NOMO-1 treated with DMSO at 0.1 percent for 48 hours (cell line): ENCODE data around the gene BRAF.
"Not testable (repeated sequence)": the region's sequence is repeated elsewhere in the genome, so short reads cannot be mapped to it uniquely, and the experiment has no call there.

Source experiments
- DNase-seq: peaks from one replicate; lab custom pipeline; 2025; ENCODE audit not compliant: unreplicated experiment; lab: John Stamatoyannopoulos, UW

BRAF gene

DNA sequence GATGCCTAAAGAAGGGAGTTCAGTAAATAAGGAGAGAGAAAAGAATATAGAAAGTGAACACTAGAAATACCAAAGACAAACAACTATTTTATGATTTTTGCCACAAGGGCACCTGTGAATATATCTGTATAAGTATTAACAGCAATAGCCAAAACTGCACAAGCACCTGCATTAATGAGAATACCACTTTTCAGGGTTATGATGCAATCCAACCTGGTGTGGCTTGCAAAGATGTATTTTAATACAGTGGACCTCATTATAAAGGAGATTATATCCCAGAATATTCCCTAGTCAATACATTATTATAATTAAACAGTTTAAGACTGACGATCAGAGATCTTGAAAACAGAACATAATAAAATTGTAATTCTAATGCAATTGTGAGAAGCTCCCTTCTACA, 4.0 kb downstream of the BRAF start:
- DNase-seq, result no peak

DNA sequence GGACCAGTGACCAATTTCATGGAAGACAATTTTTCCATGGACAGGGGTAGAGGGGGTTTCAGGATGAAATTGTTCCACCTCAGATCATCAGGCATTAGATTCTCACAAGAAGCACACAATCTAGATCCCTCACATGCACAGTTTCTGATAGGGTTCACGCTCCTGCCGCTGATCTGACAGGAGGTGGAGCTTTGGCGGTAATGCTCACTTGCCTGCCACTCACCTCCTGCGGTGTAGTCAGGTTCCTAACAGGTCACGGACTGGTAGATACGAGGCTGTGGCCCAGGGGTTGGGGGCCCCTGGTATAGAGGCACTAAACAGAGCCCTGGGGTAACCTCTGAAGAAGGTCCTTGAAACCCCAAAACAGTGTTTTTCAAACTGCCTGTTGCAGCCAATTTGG, 6.5 kb downstream of the BRAF start:
- DNase-seq, result no peak

DNA sequence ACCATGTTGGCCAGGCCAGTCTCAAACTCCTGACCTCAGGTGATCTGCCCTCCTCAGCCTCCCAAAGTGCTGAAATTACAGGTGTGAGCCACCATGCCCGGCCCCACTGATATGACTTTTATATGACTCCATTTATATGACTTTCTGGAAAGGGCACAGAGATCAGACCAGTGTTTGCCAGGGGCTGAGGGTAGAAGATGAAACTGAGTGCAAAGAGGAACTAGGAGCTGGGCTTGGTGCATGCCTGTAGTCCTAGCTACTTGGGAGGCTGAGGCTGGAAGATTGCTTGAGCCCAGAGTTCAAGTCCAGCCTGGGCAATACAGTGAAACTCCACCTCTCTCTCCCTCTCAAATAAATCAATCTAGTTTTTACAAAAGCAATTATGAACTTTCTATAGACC, 7.5 kb downstream of the BRAF start:
- no peak for DNase-seq

DNA sequence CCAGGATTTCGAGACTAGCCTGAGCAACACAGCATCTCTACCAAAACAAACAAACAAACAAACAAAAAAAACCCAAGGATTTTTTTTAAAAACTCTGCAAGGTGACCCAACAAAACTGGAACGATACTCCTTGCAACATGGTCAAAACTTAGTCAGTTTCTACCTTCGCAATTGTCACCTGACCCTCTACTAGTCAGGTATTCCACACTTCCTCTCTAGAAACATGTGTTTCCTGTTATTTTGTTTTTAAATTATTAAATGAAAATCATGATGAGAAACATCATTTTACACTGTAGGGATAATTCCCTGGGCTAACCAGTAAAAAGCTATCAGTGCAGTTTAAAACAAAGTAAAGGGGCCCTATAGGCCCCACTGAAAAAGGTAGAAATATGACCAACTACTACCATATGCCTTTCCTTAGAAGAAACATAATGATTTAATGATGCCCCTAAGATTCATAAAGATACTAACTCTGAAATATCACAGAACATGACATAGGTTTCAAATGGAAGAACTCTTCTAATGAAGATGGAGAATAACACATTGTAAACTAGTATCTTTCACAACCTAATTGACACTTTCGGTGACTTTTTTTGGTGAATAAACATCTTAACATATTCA, 8.7 kb downstream of the BRAF start:
- DNase-seq, result no peak

DNA sequence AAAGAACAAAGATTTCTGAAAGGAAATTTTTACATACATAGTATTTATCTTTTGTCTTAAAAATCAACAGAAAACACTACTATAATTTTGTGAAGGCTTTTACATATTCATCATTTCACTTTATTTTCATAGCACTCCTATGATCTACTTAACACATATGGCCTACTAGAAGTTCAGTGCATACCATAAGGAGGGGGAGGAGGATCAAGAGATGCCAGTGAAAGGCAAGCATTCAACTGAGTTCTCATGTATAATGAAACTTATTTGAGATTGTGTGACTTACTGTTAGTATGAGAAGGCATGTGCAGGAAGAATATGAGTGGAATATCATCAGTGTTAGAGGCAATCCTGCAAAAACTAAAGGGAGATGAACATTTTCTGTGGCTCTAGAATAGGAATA, 10.6 kb downstream of the BRAF start:
- DNase-seq, result no peak

DNA sequence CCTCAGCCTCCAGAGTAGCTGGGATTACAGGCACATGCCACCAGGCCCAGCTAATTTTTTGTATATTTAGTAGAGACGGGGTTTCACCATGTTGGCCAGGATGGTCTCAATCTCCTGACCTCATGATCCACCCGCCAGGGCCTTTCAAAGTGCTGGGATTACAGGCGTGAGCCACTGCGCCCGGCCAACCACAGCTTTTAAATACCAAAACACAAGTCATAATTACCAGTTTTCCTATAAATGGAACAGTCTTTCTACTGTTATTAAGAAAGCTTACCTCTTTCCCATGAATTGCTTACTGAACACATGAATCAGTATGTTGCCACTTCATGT, 11.2 kb downstream of the BRAF start:
- not testable (repeated sequence) for DNase-seq

DNA sequence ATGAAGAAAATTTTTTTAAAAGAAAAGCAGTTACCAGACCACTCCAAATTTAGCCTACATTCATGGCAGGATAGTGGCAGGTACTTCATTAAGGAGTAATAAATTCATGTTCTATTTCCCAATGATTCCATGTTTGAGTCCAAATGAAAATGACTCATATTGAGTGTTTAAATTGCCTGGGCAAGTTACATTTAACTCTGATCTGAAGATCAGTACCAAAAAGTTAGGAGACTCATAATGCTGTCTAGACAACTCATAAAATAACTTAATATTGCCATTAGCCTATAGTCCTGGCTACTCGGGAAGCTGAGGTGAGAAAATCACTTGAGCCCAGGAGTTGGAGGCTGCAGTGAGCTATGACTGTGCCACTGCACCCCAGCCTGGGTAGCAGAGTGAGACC, 13.0 kb downstream of the BRAF start:
- no peak for DNase-seq

DNA sequence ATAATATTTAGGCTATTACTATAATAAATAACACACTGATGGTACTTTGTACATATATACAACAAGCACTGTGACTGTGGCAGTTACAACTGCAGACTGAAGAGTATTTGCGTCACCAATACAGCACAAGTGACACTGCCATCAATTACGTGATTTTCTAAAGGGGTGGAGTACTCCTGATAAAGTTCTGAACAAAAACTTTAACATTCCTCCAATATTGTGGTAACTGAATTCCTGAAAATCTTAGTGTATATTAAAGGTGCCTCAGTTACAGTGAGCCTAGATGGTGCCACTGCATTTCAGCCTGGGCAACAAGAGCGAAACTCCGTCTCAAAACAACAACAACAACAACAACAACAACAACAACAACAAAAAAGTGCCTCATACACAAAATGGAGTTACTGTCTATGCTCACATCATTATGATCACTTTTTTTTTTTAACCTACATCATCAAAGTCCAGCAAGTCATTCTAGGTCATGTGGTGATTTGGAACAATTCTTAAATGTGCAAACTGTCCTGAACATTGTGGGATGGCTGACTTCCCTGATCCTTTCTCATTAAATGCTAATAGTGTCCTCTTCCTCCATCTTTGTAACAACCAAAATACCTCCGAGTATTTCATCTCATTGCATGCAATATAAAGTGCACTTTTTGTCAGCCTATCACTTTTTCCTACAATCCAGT, 15.1 kb downstream of the BRAF start:
- no peak for DNase-seq

DNA sequence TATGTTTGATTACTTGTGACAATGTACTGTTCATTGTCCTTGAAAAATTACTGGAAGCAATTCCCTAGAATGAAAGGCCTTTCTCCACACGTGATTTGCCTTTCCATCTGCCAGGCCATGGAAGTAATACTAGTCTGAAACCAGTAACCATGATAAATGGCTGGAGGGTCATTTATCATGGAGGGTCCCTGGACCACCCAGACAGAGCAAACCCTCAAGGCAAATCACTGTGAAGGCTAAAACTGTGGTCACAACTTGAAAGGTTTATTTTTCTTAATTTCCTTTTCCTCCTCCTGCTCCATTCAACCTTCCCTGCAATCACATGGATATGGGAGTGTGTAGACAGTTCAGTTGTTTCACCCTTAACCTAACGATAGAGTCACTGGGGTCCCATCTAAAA, 16.4 kb downstream of the BRAF start:
- no peak for DNase-seq

DNA sequence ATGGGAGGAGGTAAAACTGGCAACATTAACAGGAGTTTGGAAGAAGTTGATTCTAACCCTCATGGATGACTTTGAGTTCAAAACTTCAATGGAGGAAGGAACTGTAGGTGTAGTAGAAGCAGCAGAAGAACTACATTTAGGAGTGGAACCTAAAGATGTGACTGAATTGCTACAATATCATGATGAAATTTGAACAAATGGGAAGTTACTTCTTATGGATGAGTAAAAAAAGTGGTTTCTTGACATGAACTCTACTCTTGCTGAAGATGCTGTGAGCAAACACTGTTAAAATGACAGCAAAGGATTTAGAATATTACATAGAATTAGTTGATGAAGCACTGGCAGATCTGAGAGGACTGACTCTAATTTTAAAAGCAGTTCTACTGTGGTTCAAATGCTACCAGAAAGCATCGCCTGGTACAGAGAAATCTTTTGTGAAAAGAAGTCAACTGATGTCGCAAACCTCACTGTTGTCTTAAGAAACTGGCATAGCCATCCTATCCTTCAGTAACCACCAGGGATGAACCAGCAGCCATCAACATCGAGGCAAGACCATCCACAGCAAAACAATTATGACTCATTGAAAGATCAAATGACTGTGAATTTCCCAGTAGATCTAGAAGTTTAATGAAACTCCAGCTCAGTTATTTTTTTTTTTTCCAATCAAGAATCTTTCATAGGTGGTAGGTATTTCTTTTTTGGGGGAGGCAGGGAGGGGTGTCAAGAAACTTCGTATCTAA, 20.8 kb downstream of the BRAF start:
- no peak for DNase-seq

DNA sequence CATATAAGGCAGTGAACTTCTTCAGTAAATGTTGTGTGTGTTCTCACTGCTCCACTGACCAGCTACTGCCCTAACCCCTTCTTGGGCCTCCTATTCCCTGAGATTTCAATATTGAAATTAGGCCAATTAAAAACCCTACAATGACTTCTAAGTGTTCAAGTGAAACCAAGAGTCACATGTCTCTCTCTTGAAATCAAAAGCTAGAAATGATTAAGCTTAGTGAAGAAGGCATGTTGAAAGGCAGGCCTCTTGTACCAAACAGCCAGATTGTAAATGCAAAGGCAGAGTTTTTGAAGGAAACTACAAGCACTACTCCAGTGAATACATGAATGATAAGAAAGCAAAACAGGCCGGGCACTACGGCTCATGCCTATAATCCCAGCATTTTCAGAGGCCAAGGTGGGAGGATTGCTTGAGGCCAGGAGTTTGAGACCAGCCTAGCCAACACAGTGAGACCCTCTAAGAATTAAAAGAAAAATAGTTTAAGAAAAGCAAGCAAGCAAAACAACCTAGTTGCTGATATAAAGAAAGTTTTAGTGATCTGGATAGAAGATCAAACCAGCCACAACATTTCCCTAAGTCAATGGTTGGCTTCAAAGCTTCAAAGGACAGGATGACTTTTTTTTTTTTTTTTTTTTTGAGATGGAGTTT, 22.3 kb downstream of the BRAF start:
- no peak for DNase-seq

DNA sequence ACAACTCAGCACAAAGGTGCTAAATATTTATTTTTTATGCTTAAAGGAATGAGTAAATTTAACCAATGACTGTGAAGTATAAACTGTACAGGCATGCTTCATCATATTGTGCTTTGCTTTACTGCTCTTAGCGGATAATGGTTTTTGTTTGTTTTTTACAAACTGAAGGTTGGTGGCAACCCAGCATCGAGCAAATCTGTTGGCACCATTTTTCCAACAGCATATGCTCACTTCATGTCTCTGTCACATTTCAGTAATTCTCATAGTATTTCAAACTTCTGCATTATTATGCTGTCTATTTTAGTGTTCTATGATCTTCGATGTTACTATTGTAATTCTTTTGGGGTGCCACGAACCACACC, 22.8 kb downstream of the BRAF start:
- DNase-seq, result no peak

DNA sequence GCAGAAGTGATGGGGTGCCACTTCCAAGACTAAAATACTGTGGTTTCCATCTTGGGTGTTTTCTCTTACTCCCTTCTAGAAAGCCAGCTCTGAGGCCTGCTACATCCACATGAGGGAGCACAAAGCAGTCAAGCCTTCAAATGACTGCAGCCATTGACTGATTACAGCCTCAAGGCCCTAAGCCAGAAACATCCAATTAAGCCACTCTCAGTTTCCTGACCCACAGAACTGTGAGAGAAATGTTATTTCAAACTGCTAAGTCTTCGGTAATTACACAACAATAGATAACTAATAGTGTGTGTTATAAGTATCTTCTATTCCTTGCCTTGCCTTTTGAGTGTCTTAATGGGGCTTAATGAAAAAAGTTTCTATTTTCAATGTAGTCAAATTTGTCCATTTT, 24.8 kb downstream of the BRAF start:
- DNase-seq, result no peak

DNA sequence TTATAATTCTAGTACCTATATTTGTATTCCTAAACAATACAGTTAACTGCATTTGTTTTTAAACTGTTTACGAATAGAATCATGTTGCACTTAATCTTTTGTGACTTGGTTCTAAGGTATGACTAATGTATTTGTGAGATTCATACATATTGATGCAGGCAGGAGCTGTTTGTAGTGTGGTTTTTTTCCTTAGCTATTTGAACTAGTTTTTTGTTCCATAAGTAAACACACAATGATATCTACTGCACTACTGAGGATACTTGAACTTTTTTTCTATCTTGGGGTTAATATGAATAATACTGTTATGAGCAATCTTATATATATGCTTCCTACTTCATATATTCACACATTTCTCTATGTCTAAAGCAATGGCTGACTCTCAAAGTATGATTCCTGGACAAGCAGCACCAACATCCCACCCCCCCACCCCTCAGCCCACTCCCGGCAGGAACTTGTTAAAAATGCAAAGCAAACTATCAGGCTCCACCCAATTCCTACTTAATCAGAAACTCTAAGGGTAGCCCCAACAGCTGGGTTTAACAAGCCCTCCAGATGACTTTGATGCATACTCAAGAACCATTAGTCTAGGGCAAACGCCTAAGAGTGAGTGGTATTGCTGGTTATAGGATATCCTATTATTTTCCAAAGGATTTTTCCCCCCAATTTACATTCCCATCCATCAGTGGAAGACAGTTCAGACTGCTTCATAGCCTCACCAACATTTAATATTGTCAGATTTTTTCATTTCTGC, 25.8 kb downstream of the BRAF start:
- no peak for DNase-seq

DNA sequence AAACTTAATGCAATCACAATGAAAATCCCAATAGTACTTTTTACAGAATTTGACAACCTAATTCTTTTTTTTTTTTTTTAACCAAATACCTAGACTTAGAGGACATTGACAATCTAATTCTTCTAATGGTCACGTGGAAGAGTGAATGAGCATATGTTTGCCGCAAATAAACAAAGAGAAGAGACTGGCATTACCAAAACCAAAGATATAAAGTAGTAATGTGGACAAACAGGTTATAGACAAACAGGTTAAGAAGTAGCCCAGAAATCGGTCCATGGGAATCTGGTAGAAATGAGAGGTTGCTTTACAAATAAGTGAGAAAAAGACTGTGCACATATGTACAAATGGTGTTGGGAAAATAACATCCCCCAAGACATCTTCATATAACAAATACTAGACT, 27.7 kb downstream of the BRAF start:
- no peak for DNase-seq

DNA sequence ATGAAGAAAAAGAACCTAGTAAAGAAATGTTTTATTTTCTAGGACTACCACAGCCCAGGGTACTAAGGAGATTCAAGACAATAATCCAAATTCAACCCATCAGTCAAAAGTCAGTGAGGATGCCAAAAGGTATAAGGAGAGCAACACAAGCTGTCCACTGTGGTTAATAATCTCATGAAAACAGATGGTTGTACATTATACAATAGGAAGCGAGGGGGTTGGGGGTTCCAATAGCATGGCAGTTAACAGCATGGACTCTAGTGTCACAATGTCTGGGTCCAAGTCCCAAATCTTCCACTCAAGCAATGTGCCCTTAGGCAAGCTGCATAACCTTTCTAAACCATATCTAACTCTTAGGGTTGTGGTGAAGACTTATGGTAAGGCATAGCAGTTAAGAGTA, 35.1 kb downstream of the BRAF start:
- DNase-seq, result no peak

DNA sequence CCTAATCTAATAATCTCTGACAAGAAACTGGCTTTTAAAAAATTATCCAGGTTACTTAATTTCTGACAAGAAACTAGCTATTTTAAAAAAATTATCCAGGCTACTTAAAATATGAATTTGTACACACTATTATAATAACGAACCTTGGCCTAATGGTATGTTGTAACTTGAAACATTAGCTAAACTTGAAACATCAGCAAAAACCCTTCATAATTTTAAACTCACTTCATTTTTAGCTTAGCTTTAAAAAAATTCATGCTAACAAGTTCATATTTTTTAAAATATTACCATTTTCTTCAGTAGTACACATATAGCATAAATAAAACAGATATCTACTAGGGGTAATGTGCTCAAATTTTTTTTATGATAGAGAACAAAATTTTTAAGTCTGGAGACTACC, 35.6 kb downstream of the BRAF start:
- no peak for DNase-seq

DNA sequence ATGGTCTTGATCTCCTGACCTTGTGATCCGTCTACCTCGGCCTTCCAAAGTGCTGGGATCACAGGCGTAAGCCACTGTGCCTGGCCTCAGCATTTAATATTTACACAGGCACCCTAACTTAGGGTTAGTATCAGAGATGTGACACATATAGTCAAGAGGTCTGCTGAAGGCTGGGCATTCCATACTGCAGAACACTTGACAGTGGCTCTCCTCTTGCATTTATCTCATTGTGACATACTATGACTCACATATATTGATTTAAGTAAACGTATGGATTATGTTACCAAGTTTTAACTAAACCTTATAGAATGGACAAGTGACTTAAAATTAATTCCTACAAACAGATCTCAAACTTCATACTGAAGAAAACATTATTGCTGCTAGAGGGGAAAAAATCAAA, 36.6 kb downstream of the BRAF start:
- no peak for DNase-seq

DNA sequence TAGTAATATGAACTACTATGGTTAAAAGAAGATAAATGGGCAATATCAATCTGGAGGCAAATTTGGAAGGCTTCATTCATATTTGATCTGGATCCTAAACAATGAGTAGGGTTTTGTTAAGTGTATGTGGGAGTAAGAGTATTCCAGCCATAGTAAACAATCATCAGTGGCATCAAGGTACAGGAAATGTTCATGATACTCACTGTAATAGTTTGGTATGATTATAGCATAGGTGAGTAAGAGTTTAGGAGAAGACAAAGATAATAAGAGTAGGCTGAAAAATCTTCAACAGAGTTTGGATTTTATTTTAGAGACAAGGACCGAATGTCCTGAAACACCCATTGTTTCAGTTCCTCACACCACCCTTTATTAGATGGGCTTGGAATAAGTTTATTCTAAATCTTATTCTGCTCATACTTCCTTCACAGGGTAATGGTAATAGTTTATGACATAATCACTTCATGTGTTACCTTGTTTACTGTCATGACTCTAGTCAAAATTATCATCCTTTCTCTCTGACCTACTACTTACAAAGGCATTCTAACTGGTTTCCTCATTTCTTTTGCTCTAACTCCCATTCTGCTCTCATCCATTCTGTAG, 38.9 kb downstream of the BRAF start:
- DNase-seq, result no peak

DNA sequence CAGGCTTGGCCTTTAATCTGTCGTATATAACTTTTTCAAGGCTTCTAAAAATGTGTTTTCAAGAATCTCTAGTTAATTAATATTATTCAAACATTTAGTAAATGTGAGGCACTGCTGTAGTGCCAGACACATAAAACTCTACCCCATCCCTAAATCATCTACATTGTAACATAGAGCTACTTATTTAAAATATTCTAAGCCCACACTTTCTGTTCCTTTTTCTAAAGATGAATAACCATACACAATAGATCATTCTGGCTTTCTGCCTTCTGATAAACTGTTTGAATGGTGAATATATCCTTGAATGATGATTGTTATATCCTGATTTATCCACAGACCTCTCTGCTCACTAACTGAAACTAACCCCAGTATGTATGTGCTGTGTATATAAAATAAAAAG, 41.4 kb downstream of the BRAF start:
- DNase-seq, result no peak

DNA sequence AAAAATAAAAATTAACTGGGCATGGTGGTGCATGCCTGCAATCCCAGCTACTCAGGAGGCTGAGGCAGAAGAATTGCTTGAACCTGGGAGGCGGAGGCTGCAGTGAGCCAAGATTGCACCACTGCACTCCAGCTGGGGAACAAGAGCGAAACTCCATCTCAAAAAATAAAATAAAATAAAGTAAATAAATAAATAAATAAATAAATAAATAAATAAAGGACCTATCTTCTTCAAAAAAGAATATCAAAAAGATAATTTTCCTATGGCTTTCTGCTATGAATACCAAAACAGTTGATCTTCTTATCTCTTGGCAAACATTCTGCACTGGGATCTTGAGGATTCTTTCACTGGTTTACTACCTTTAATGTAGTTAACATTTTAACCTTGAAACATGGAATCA, 41.9 kb downstream of the BRAF start:
- not testable (repeated sequence) for DNase-seq
